Epithelial cell of proximal tubule (primary cell): ENCODE measurements around the gene NCAPH2. TPM values are rescaled to one million over a fixed set of nuclear protein-coding genes. Genes with fewer than 3 reads are reported as not detected.

Experiments
- DNase-seq: peaks from one replicate; pipeline ENCODE4 v3.0.0-alpha.2; 2011; ENCODE audit warnings: low read depth
- H3K4me3 ChIP-seq: 2 replicates; pipeline ENCODE4 v1.5.1; 2011; ENCODE audit warnings: low read depth, mild to moderate bottlenecking, low read length
- total RNA-seq: library from RNA; depleted of rRNA; stranded (reverse); fragments of >200 nt; gene quantifications from 2 replicates; pipeline ENCODE4 v1.2.3, GENCODE V29; 2015
- TF ChIP-seq, protein P1 (sequence below): conservative IDR thresholded peaks from 2 replicates; pipeline ENCODE4 v1.5.1; 2012; ENCODE audit warnings: low read depth, mild to moderate bottlenecking, low read length

Gene NCAPH2
- total RNA-seq, 1 donor from 2014 or later = 69.3 TPM

DNA sequence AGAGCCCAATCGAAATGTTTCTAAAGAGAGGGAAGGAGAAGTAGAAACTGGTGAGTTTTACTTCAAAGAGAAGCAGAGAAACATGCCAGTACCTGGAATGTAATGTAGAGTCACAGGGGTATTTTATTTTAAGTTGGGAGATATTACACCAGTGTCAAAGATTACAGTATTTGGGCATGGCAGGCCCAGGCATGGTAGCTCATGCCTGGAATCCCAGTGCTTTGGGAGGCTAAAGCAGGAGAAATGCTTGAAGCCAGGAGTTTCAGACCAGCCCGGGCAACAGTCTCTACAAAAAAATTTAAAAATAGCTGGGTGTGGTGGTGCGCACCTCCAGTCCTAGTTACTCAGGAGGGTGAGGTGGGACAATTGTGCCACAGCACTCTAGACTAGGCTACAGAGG lies 52.0 kb downstream of the NCAPH2 start:
- DNase-seq = no peak
- H3K4me3 ChIP-seq = no peak overlapping the region

DNA sequence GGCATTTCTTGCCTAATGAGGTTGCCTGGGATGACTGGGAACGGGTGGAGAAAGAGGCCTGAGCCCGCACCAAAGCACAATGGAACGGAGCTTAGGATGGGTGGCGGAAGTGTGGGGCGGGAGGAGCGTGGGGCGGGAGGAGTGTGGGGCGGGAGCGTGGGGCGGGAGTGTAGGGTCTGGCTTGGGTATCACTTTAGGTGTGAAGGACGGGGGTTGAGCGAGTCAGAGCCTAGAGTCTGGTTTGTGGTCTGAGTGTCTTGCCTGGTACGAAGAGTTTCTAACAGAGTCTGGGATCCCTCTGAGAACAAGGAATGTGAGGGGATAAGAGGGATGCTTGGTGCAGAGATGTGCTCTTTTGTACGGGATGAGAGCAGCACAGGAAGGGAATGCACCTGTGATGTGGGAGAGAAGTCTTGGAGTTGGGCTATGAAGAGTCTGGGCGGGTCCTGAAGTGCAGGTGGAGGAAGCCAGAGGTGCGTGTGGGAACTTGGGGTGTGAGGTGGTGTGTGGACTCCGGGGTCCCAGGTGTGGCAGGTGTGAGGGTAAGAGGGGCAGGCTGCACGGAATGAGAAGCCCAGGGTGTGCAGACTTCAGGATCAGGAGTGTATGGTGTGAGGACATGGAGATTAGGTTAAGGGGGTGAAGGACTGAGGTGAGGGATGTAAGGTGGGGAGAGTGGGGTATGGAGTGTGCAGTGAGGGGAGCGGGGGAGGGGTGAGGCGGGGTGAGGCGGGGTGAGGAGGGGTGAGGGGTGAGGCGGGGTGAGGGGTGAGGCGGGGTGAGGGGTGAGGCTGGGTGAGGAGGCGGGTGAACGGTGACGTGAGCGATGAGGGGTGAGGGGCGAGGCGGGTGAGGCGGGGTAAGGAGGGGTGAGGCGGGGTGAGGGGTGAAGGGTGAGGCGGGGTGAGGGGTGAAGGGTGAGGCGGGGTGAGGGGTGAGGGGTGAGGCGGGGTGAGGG lies 53.7 kb downstream of the NCAPH2 start:
- TF ChIP-seq, protein P1, sequence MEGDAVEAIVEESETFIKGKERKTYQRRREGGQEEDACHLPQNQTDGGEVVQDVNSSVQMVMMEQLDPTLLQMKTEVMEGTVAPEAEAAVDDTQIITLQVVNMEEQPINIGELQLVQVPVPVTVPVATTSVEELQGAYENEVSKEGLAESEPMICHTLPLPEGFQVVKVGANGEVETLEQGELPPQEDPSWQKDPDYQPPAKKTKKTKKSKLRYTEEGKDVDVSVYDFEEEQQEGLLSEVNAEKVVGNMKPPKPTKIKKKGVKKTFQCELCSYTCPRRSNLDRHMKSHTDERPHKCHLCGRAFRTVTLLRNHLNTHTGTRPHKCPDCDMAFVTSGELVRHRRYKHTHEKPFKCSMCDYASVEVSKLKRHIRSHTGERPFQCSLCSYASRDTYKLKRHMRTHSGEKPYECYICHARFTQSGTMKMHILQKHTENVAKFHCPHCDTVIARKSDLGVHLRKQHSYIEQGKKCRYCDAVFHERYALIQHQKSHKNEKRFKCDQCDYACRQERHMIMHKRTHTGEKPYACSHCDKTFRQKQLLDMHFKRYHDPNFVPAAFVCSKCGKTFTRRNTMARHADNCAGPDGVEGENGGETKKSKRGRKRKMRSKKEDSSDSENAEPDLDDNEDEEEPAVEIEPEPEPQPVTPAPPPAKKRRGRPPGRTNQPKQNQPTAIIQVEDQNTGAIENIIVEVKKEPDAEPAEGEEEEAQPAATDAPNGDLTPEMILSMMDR = no peak
- DNase-seq = no peak
- no peak overlapping the region for H3K4me3 ChIP-seq

More for the DNA sequence above, 52.0 kb downstream of the NCAPH2 start:
- TF ChIP-seq, protein P1 = no peak

DNA sequence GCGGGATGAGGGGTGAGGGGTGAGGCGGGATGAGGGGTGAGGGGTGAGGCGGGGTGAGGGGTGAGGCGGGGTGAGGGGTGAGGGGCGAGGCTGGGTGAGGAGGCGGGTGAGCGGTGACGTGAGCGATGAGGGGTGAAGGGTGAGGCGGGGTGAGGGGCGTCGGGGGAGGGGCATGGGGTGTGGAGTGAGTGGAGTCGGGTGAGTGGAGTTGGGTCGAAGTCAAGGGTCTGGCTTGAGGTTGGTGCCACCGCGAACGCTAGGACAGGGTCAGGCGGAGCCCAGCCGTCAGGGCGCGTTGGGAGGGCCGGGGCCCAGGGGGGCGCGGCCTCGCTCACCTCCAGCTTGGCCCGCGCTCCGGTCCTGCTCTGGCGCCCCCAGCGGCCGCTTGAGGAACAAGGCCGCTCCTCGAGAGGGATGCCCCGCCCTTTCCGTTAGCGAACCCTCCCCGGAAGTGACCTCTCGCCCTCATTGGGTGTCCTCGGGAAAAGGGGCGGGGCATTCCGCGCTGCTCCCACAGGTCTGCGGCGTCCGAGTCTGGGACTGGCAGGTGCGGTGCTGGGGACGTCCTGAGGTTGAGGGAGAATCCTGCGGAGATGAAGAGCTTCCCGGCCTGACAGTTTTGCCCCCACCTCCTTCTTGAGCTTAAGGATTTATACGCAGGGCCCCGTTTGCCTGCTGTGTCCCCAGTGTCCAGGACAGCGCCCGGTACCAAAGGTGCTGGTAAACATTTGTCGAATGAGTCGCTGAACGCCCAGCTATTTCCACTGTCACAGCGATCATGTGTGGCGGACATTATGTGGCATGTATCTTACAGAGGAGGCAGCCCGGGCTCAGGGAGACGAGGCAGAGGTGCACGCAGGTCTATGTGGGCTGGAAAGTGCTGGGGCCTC lies 54.7 kb downstream of the NCAPH2 start, which contains the start of gene SYCE3:
Gene SYCE3, minus strand, starts transcription at position 397 of the 890 bp plus-strand sequence. CDS start 6,514 bp downstream, outside the sequence.
- no peak for DNase-seq
- H3K4me3 ChIP-seq = peak within 1 kb of the TSS; percentile 59
- TF ChIP-seq, protein P1 = peak; percentile 80

GRCh38 chr22:50563413-50564160 lies 55.6 kb downstream of the NCAPH2 start:
- TF ChIP-seq, protein P1 = no peak
- peak overlapping the region; percentile 59 for H3K4me3 ChIP-seq
- no peak for DNase-seq

DNA sequence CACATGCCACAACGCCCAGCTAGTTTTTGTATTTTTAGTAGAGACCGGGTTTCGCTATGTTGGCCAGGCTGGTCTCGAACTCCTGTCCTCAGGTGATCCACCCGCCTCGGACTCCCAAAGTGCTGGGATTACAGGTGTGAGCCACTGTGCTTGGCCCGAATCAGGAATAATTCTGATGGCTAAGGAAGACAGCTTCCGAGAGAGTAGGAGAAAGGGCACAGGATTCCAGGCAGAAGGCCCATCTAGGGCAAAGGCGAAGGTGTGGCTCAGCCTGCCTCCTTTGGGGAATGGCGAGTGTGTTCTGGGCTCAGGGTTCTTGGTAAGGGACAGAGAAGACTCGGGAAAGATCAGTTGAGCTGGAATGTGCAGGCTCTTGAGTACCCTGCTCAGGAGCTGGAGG lies 56.3 kb downstream of the NCAPH2 start:
- TF ChIP-seq, protein P1 = no peak
- no peak for DNase-seq
- H3K4me3 ChIP-seq = no peak overlapping the region

GRCh38 chr22:50567721-50568252 lies 59.8 kb downstream of the NCAPH2 start:
- H3K4me3 ChIP-seq = no peak overlapping the region
- no peak for DNase-seq
- TF ChIP-seq, protein P1 = no peak
